Karpas-422 (cell line): ENCODE results near the gene LZTS3. TPM values are rescaled to one million over a fixed set of nuclear protein-coding genes. Genes with fewer than 3 reads are reported as not detected.
A peak's percentile ranks its signal among the peaks of the same experiment; 100 is the strongest.

ENCODE experiments used
- DNase-seq: peaks from one replicate; pipeline ENCODE4 v3.0.0-alpha.2; 2015
- H2AFZ ChIP-seq: fragments of 200-600 bp; sonication (generic); 2 replicates; pipeline ENCODE4 v1.6.1; 2014; ENCODE audit warnings: antibody characterized with exemption, low read length, mixed read lengths
- H3K27ac ChIP-seq: fragments of 200-600 bp; sonication (generic); 2 replicates; pipeline ENCODE4 v1.5.1; 2014; ENCODE audit warnings: mild to moderate bottlenecking, low read length, moderate library complexity
- H3K27me3 ChIP-seq: fragments of 200-600 bp; sonication (generic); 2 replicates; pipeline ENCODE4 v1.6.1; 2014; ENCODE audit warnings: low read length, mixed read lengths
- H3K36me3 ChIP-seq: fragments of 200-600 bp; sonication (generic); 2 replicates; pipeline ENCODE4 v1.6.1; 2014; ENCODE audit warnings: low read length, mixed read lengths; ENCODE audit not compliant: insufficient read depth
- H3K4me1 ChIP-seq: fragments of 200-600 bp; sonication (generic); 2 replicates; pipeline ENCODE4 v1.6.1; 2014; ENCODE audit warnings: mild to moderate bottlenecking, low read length, mixed read lengths
- H3K4me2 ChIP-seq: fragments of 200-600 bp; sonication (generic); 2 replicates; pipeline ENCODE4 v1.6.1; 2014; ENCODE audit warnings: low read length, low read depth, mild to moderate bottlenecking; ENCODE audit not compliant: poor library complexity, severe bottlenecking
- H3K4me3 ChIP-seq: fragments of 200-600 bp; sonication (generic); 2 replicates; pipeline ENCODE4 v1.5.1; 2014; ENCODE audit warnings: mild to moderate bottlenecking, antibody characterized with exemption, low read length, mixed read lengths
- H3K79me2 ChIP-seq: fragments of 200-600 bp; sonication (generic); 2 replicates; pipeline ENCODE4 v1.6.1; 2014; ENCODE audit warnings: mild to moderate bottlenecking, low read length, mixed read lengths
- H3K9ac ChIP-seq: fragments of 200-600 bp; sonication (generic); 2 replicates; pipeline ENCODE4 v1.6.0; 2014; ENCODE audit warnings: low read length
- H3K9me2 ChIP-seq: fragments of 200-600 bp; sonication (generic), shearing (Covaris generic); replicated peaks from 2 replicates; pipeline ENCODE4 v1.6.0; 2014; ENCODE audit warnings: mild to moderate bottlenecking, low read length, moderate library complexity; ENCODE audit not compliant: insufficient read depth
- H3K9me3 ChIP-seq: fragments of 300-700, 200-600 bp; sonication (generic); 2 replicates; pipeline ENCODE4 v1.6.1; 2014; ENCODE audit warnings: low read length, mixed read lengths
- H4K20me1 ChIP-seq: fragments of 200-600 bp; sonication (generic); 2 replicates; pipeline ENCODE4 v1.6.1; 2014; ENCODE audit warnings: mild to moderate bottlenecking, antibody characterized with exemption, low read length, low read depth; ENCODE audit not compliant: insufficient read depth
- total RNA-seq: library from RNA; depleted of rRNA; stranded (reverse); fragments of >200 nt; shearing (Covaris generic); gene quantifications from 2 replicates; pipeline ENCODE4 v1.2.3, GENCODE V29; 2014; ENCODE audit warnings: low replicate concordance

Gene LZTS3
- total RNA-seq, 1 experiment from 2014 or later: 3.1 TPM

- Histone ChIP-seq H3K9me3 (no peaks in the 10 kb centered on the region), H3K27ac (no peak overlapping the region), H3K79me2 (no peaks in the 10 kb centered on the region), H3K9me2 (no peaks in the 10 kb centered on the region), H3K9ac (peak overlapping the region; percentile 92; the same call in 1 of the 2 replicates), H2AFZ (no peak overlapping the region), H3K4me1 (peaks cover 9% of the 10 kb centered on the region), H3K36me3 (no peaks in the 10 kb centered on the region), H3K27me3 (no peaks in the 10 kb centered on the region), H3K4me3 (peak overlapping the region; percentile 97; the same call in 1 of the 2 replicates), H3K4me2 (peak overlapping the region; percentile 97), H4K20me1 (peaks cover 3% of the 10 kb centered on the region; the same call in 1 of the 2 replicates)
- DNase-seq: peak; percentile 95
Observed at GRCh38 chr20:3173610-3174441, 477 bp upstream of the LZTS3 start.

DNA sequence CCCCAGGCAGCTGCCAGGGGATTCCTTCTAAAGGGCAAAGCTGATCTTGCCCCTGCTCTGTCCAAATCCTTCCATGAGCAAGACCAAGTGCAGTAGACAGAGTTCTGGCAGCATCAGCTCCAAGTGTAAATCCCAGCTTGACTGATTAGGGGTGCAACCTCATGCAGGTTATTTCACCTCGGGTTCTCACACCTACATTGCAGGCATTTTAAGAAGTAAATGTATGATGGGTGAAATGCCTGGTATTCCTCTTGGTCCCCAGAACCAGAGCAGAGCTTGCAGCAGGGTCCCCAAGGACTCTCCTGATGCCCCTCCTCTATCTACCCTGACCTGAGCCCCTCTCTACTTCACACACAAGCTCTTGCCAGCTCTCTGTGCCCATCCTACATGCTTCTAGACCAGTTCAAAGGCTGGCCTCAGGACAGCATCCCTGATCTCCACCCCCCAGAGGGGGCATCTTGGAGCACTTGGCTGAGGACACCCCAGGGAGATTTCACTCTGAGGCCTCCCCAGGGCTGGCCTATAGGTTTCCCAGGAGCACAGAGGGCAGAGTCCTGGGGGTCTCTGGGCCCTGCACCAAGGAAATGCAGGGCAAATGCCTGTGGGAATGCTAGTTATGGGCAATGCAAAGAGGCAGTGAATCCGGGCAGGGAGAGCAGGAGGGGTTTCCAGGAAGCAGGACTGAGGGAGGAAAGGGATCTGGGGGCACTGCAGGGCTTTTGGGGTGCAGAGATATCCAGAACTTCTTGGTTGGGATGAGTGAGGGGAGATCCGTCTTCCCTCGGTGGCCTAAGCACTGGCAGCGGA lies 1.0 kb downstream of the LZTS3 start:
- H3K27me3 ChIP-seq: no peaks in the 10 kb centered on the region
- H3K9me3 ChIP-seq: no peaks in the 10 kb centered on the region
- no peaks in the 10 kb centered on the region for H3K9me2 ChIP-seq
- DNase-seq: no peak
- H4K20me1 ChIP-seq: peaks cover 3% of the 10 kb centered on the region; the same call in 1 of the 2 replicates
- no peaks in the 10 kb centered on the region for H3K79me2 ChIP-seq
- peak overlapping the region; percentile 97 for H3K4me3 ChIP-seq
- peak overlapping the region; percentile 92 for H3K9ac ChIP-seq
- no peak overlapping the region for H3K27ac ChIP-seq
- H3K4me1 ChIP-seq: peaks cover 9% of the 10 kb centered on the region
- no peak overlapping the region for H2AFZ ChIP-seq
- peak overlapping the region; percentile 97 for H3K4me2 ChIP-seq
- no peaks in the 10 kb centered on the region for H3K36me3 ChIP-seq

GRCh38 chr20:3171391-3172125 lies 1.8 kb downstream of the LZTS3 start:
- Histone ChIP-seq H4K20me1 (peaks cover 3% of the 10 kb centered on the region; the same call in 1 of the 2 replicates), H3K27ac (no peak overlapping the region), H3K4me1 (peaks cover 9% of the 10 kb centered on the region), H3K4me2 (no peak overlapping the region), H3K9ac (no peak overlapping the region), H3K27me3 (no peaks in the 10 kb centered on the region), H3K9me2 (no peaks in the 10 kb centered on the region), H2AFZ (no peak overlapping the region), H3K79me2 (no peaks in the 10 kb centered on the region), H3K4me3 (no peak overlapping the region), H3K36me3 (no peaks in the 10 kb centered on the region), H3K9me3 (no peaks in the 10 kb centered on the region)
- no peak for DNase-seq

DNA sequence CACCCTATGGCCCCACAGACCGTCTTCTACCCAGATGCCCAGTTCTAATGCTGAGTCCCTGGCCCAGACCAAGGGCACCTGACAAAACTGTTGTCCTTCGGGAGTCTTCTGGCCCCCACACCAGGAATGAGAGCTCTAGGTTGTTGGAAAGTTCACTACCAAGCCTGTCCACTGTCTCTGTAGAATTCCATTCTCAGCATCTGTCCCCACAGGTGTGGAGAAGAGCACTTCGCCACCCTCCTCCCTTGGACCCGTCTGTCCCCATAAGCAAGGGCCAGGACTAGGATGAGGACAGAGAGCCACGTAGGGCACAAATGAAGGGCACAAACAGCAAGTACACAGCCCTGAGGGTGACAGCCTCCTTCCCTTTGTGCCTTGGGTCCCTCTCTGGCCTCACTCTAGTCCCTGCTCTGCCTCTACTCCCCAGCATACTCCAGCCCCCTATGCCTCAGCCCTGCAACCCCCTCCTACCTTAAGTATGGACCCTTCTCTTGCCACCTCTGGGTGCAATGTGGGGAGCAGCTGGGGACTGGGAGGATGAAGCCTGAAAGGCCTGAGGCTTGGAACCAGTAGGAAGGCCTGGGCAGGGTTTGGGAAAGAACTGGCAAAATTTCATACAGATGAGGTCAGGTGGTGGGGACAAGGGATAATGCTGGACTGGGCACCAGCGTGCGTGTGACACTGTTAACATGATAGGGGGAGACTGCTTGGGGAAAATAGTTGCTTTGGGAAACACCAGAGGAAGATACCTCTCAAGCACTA lies 4.3 kb downstream of the LZTS3 start:
- Histone ChIP-seq H3K79me2 (no peaks in the 10 kb centered on the region), H4K20me1 (peaks cover 3% of the 10 kb centered on the region; the same call in 1 of the 2 replicates), H3K9me2 (no peaks in the 10 kb centered on the region), H3K4me3 (no peak overlapping the region), H3K27me3 (no peaks in the 10 kb centered on the region), H3K9me3 (no peaks in the 10 kb centered on the region), H3K4me2 (no peak overlapping the region), H3K9ac (no peak overlapping the region), H3K27ac (no peak overlapping the region), H2AFZ (no peak overlapping the region), H3K4me1 (peaks cover 9% of the 10 kb centered on the region), H3K36me3 (no peaks in the 10 kb centered on the region)
- DNase-seq: no peak

GRCh38 chr20:3168079-3168828 lies 5.1 kb downstream of the LZTS3 start:
- H3K9ac ChIP-seq: no peak overlapping the region
- H3K4me2 ChIP-seq: no peak overlapping the region
- no peaks in the 10 kb centered on the region for H3K27me3 ChIP-seq
- H3K9me3 ChIP-seq: no peaks in the 10 kb centered on the region
- no peaks in the 10 kb centered on the region for H3K36me3 ChIP-seq
- H3K79me2 ChIP-seq: no peaks in the 10 kb centered on the region
- H3K4me3 ChIP-seq: no peak overlapping the region
- peaks cover 3% of the 10 kb centered on the region; the same call in 1 of the 2 replicates for H4K20me1 ChIP-seq
- DNase-seq: no peak
- H2AFZ ChIP-seq: no peak overlapping the region
- no peak overlapping the region for H3K27ac ChIP-seq
- H3K9me2 ChIP-seq: no peaks in the 10 kb centered on the region
- peaks cover 5% of the 10 kb centered on the region for H3K4me1 ChIP-seq

- no peaks in the 10 kb centered on the region for H3K36me3 ChIP-seq
- no peak overlapping the region for H2AFZ ChIP-seq
- H3K4me1 ChIP-seq: peaks cover 5% of the 10 kb centered on the region
- H3K9me3 ChIP-seq: no peaks in the 10 kb centered on the region
- H3K9ac ChIP-seq: no peak overlapping the region
- no peaks in the 10 kb centered on the region for H3K9me2 ChIP-seq
- H3K4me2 ChIP-seq: no peak overlapping the region
- no peaks in the 10 kb centered on the region for H3K27me3 ChIP-seq
- no peak overlapping the region for H3K4me3 ChIP-seq
- no peak for DNase-seq
- H3K27ac ChIP-seq: no peak overlapping the region
- H3K79me2 ChIP-seq: no peaks in the 10 kb centered on the region
- H4K20me1 ChIP-seq: peaks cover 3% of the 10 kb centered on the region; the same call in 1 of the 2 replicates
Observed at GRCh38 chr20:3167738-3168078, 5.6 kb downstream of the LZTS3 start.

GRCh38 chr20:3166913-3167342 lies 6.4 kb downstream of the LZTS3 start:
- no peaks in the 10 kb centered on the region for H3K9me2 ChIP-seq
- H3K36me3 ChIP-seq: no peaks in the 10 kb centered on the region
- no peaks in the 10 kb centered on the region for H4K20me1 ChIP-seq
- H3K9me3 ChIP-seq: no peaks in the 10 kb centered on the region
- H3K4me3 ChIP-seq: no peak overlapping the region
- no peak overlapping the region for H3K9ac ChIP-seq
- no peak for DNase-seq
- no peaks in the 10 kb centered on the region for H3K27me3 ChIP-seq
- no peaks in the 10 kb centered on the region for H3K79me2 ChIP-seq
- peaks cover 7% of the 10 kb centered on the region; the same call in 1 of the 2 replicates for H3K4me1 ChIP-seq
- no peak overlapping the region for H3K27ac ChIP-seq
- no peak overlapping the region for H3K4me2 ChIP-seq
- no peak overlapping the region for H2AFZ ChIP-seq
